Effector memory CD4-positive, alpha-beta T cell (primary cell): ENCODE results near the gene PDIA6.

Experiments used
- DNase-seq, 3 donors: peaks; one replicate each; pipeline ENCODE4 v3.0.0-alpha.2; 2020
- H3K27ac ChIP-seq: 2 replicates; pipeline ENCODE4 v1.7.0; 2013; ENCODE audit warnings: mild to moderate bottlenecking, low read length, moderate library complexity; ENCODE audit not compliant: insufficient read depth, poor library complexity, severe bottlenecking
- H3K27me3 ChIP-seq: replicated peaks from 2 replicates; pipeline ENCODE4 v1.7.0; 2013; ENCODE audit warnings: mild to moderate bottlenecking, low read length; ENCODE audit not compliant: insufficient read depth, control insufficient read depth, poor library complexity, severe bottlenecking
- H3K36me3 ChIP-seq: 2 replicates; pipeline ENCODE4 v1.7.0; 2013; ENCODE audit warnings: mild to moderate bottlenecking, low read length, moderate library complexity; ENCODE audit not compliant: control insufficient read depth, insufficient read depth
- H3K4me1 ChIP-seq: 2 replicates; pipeline ENCODE4 v1.7.0; 2013; ENCODE audit warnings: low read length, mild to moderate bottlenecking; ENCODE audit not compliant: control insufficient read depth, insufficient read depth, poor library complexity, severe bottlenecking
- H3K4me3 ChIP-seq: 2 replicates; pipeline ENCODE4 v1.7.0; 2013; ENCODE audit warnings: low read length, low read depth, mild to moderate bottlenecking; ENCODE audit not compliant: insufficient read depth, poor library complexity, severe bottlenecking
- H3K9me3 ChIP-seq: 2 replicates; pipeline ENCODE4 v1.7.0; 2013; ENCODE audit warnings: mild to moderate bottlenecking, low read length, moderate library complexity; ENCODE audit not compliant: control insufficient read depth

Gene PDIA6

GRCh38 chr2:10765914-10766313 lies 46.7 kb downstream of the PDIA6 start:
- H3K36me3 ChIP-seq: no peaks in the 10 kb centered on the region
- H3K27me3 ChIP-seq: no peaks in the 10 kb centered on the region
- no peaks in the 10 kb centered on the region for H3K9me3 ChIP-seq
- DNase-seq: no peak
- H3K4me1 ChIP-seq: no peaks in the 10 kb centered on the region
- no peak overlapping the region for H3K27ac ChIP-seq
- H3K4me3 ChIP-seq: no peak overlapping the region

- no peaks in the 10 kb centered on the region for H3K27me3 ChIP-seq
- H3K4me1 ChIP-seq: no peaks in the 10 kb centered on the region
- H3K36me3 ChIP-seq: no peaks in the 10 kb centered on the region
- DNase-seq: no peak
- no peak overlapping the region for H3K4me3 ChIP-seq
- no peaks in the 10 kb centered on the region for H3K9me3 ChIP-seq
- H3K27ac ChIP-seq: no peak overlapping the region
These were observed 47.1 kb downstream of the PDIA6 start for GRCh38 chr2:10765461-10765860.

- no peak overlapping the region for H3K27ac ChIP-seq
- H3K36me3 ChIP-seq: no peaks in the 10 kb centered on the region
- no peaks in the 10 kb centered on the region for H3K27me3 ChIP-seq
- H3K4me1 ChIP-seq: no peaks in the 10 kb centered on the region
- DNase-seq: no peak
- H3K9me3 ChIP-seq: no peaks in the 10 kb centered on the region
- H3K4me3 ChIP-seq: no peak overlapping the region
These were observed 47.7 kb downstream of the PDIA6 start for GRCh38 chr2:10764896-10765295.

- Histone ChIP-seq H3K27me3 (no peaks in the 10 kb centered on the region), H3K36me3 (no peaks in the 10 kb centered on the region), H3K27ac (no peak overlapping the region), H3K9me3 (no peaks in the 10 kb centered on the region), H3K4me1 (no peaks in the 10 kb centered on the region), H3K4me3 (no peak overlapping the region)
- no peak for DNase-seq
These were observed 48.3 kb downstream of the PDIA6 start for GRCh38 chr2:10764096-10764785.

- H3K27ac ChIP-seq: no peak overlapping the region
- H3K4me1 ChIP-seq: no peaks in the 10 kb centered on the region
- no peaks in the 10 kb centered on the region for H3K36me3 ChIP-seq
- DNase-seq: no peak
- H3K9me3 ChIP-seq: no peaks in the 10 kb centered on the region
- no peaks in the 10 kb centered on the region for H3K27me3 ChIP-seq
- no peak overlapping the region for H3K4me3 ChIP-seq
These were observed 49.2 kb downstream of the PDIA6 start for GRCh38 chr2:10763461-10763800.

- Histone ChIP-seq H3K36me3 (no peaks in the 10 kb centered on the region), H3K4me1 (no peaks in the 10 kb centered on the region), H3K9me3 (no peaks in the 10 kb centered on the region), H3K4me3 (no peak overlapping the region), H3K27me3 (no peaks in the 10 kb centered on the region), H3K27ac (no peak overlapping the region)
- DNase-seq: no peak
These were observed 49.7 kb downstream of the PDIA6 start for GRCh38 chr2:10762651-10763460.

GRCh38 chr2:10761591-10761990 lies 51.0 kb downstream of the PDIA6 start:
- no peaks in the 10 kb centered on the region for H3K36me3 ChIP-seq
- no peak overlapping the region for H3K4me3 ChIP-seq
- H3K9me3 ChIP-seq: no peaks in the 10 kb centered on the region
- no peak overlapping the region for H3K27ac ChIP-seq
- no peaks in the 10 kb centered on the region for H3K27me3 ChIP-seq
- no peak for DNase-seq
- H3K4me1 ChIP-seq: no peaks in the 10 kb centered on the region

GRCh38 chr2:10760794-10761504 lies 51.6 kb downstream of the PDIA6 start:
- H3K27me3 ChIP-seq: no peaks in the 10 kb centered on the region
- no peaks in the 10 kb centered on the region for H3K9me3 ChIP-seq
- DNase-seq: no peak

GRCh38 chr2:10759151-10759714 lies 53.4 kb downstream of the PDIA6 start:
- H3K4me1 ChIP-seq: no peaks in the 10 kb centered on the region
- H3K27me3 ChIP-seq: no peaks in the 10 kb centered on the region

More at GRCh38 chr2:10760794-10761504, 51.6 kb downstream of the PDIA6 start:
- no peak overlapping the region for H3K27ac ChIP-seq
- H3K4me1 ChIP-seq: no peaks in the 10 kb centered on the region
- no peak overlapping the region for H3K4me3 ChIP-seq
- no peaks in the 10 kb centered on the region for H3K36me3 ChIP-seq

More at GRCh38 chr2:10759151-10759714, 53.4 kb downstream of the PDIA6 start:
- DNase-seq: no peak
- no peaks in the 10 kb centered on the region for H3K36me3 ChIP-seq
- no peaks in the 10 kb centered on the region for H3K9me3 ChIP-seq
- H3K4me3 ChIP-seq: no peak overlapping the region
- no peak overlapping the region for H3K27ac ChIP-seq
